ENCODE results near the gene TM9SF2.

- TF ChIP-seq USF2 (IDR thresholded peaks at IDR 0.05): no peak
- TF ChIP-seq CTCF (IDR thresholded peaks at IDR 0.05): no peak
- TF ChIP-seq ZC3H11A (IDR thresholded peaks at IDR 0.05): no peak
- no peak for TF ChIP-seq POLR2A (IDR thresholded peaks at IDR 0.05; ENCODE audit: low read length)
- TF ChIP-seq EHMT2 (IDR thresholded peaks at IDR 0.05; ENCODE audit: low read depth): no peak
- no peak for TF ChIP-seq MAZ (IDR thresholded peaks at IDR 0.05; ENCODE audit: borderline replicate concordance, low read depth, low read length)
- TF ChIP-seq REST (IDR thresholded peaks at IDR 0.05): no peak
- TF ChIP-seq JUN (IDR thresholded peaks at IDR 0.05): no peak
- no peak for TF ChIP-seq CHD4 (IDR thresholded peaks at IDR 0.05; ENCODE audit: borderline replicate concordance)
These were observed 6.7 kb downstream of the TM9SF2 start for GRCh38 chr13:99507986-99508385.
